ENCODE data around the gene SORCS2.

GRCh38 chr4:7214359-7214758 lies 22.0 kb downstream of the SORCS2 start:
- no peak for TF ChIP-seq EZH2phosphoT487 (IDR thresholded peaks at IDR 0.05; ENCODE audit: low read depth)
- TF ChIP-seq, protein P1, sequence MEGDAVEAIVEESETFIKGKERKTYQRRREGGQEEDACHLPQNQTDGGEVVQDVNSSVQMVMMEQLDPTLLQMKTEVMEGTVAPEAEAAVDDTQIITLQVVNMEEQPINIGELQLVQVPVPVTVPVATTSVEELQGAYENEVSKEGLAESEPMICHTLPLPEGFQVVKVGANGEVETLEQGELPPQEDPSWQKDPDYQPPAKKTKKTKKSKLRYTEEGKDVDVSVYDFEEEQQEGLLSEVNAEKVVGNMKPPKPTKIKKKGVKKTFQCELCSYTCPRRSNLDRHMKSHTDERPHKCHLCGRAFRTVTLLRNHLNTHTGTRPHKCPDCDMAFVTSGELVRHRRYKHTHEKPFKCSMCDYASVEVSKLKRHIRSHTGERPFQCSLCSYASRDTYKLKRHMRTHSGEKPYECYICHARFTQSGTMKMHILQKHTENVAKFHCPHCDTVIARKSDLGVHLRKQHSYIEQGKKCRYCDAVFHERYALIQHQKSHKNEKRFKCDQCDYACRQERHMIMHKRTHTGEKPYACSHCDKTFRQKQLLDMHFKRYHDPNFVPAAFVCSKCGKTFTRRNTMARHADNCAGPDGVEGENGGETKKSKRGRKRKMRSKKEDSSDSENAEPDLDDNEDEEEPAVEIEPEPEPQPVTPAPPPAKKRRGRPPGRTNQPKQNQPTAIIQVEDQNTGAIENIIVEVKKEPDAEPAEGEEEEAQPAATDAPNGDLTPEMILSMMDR (IDR thresholded peaks at IDR 0.05; ENCODE audit: low read depth, low read length): no peak
